ENCODE data around the gene TCF19.
"Not testable (repeated sequence)": the region's sequence is repeated elsewhere in the genome, so short reads cannot be mapped to it uniquely, and the experiment has no call there.

Gene TCF19

GRCh38 chr6:31185695-31186051 is 27.3 kb downstream of the TCF19 start:
- not testable (repeated sequence) for FAIRE-seq

DNA sequence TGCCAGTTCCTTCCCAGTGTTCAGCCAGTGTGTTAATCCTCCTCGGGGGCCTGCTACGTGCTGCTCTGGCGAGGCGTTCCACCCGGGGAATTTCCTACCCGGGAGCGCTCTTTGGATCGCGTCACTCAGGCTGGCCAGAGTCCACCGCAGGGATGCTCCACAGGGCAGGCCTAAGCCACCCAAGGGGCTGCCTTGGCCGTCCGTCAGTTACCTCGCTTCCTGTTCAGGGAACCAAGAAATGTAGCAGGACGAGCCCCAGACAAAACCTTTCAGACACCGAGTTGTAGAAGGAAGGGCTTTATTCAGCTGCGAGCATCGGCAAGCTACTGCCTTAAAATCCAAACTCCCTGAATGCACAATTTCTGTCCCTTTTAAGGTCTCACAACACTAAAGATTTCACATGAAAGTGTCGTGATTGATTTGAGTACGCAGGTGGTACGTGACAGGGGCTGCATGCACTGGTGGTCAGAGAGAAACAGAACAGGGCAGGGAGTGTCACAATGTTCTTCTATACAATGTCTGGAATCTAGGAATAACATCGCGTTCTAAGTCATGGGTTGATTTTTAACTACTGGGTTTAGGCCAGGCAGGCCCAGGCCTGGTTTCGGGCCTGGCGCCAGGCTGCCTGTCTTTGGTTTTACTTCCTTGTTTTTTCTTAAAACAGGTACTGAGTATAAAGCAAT is 27.8 kb downstream of the TCF19 start:
- FAIRE-seq: no peak

GRCh38 chr6:31187780-31188194 is 29.4 kb downstream of the TCF19 start:
- no peak for FAIRE-seq

DNA sequence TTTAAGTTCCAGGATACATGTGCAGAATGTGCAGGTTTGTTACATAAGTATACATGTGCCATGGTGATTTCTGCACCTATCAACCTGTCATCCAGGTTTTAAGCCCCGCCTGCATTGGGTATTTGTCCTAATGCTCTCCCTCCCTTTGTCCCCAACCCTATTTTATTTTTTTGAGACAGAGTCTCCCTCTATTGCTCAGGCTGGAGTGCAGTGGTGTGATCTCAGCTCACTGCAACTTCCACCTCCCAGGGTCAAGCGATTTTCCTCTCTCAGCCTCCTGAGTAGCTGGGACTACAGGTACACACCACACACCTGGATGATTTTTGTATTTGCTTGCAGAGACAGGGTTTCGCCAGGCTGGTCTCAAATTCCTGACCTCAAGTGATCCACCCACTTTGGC is 30.8 kb downstream of the TCF19 start:
- not testable (repeated sequence) for FAIRE-seq

DNA sequence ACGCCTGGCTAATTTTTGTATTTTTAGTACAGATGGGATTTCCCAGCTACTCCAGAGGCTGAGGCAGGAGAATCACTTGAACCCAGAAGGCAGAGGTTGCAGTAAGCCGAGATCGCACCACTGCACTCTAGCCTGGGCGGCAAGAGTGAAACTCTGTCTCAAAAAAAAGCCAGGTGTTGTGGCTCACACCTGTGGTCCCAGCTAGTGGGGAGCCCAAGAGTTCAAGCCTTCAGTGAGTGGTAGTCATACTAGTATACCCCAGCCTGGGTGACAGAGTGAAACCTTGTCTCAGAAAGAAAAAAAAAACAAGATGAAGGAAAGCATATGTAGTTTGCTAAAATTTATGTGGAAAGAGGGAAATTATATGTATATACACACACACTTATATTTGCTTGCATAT is 32.1 kb downstream of the TCF19 start:
- FAIRE-seq: no peak

DNA sequence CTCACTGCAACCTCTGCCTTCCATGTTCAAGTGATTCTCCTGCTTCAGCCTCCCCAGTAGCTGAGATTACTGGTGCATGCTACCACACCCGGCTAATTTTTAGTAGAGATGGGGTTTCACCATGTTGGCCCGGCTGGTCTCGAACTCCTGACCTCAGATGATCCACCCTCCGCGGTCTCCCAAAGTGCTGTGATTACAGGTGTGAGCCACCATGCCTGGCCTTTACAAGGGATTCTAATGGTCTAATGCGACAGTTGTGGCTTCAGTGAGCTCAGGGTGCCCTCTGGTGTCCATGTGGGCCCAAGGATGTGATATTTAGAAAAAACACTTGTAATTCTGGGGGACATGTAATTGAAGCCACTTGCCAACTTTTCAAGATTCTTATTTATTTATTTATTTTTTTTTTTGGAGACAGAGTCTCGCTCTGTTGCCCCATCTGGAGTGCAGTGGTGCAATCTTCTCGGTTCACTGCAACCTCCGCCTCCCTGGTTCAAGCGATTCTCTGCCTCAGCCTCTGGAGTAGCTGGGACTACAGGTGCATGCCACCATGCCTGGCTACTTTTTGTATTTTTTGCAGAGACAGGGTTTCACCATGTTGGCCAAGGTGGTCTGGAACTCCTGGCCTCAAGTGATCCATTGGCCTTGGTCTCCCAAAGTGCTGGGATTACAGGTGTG is 34.2 kb downstream of the TCF19 start:
- FAIRE-seq: not testable (repeated sequence)

DNA sequence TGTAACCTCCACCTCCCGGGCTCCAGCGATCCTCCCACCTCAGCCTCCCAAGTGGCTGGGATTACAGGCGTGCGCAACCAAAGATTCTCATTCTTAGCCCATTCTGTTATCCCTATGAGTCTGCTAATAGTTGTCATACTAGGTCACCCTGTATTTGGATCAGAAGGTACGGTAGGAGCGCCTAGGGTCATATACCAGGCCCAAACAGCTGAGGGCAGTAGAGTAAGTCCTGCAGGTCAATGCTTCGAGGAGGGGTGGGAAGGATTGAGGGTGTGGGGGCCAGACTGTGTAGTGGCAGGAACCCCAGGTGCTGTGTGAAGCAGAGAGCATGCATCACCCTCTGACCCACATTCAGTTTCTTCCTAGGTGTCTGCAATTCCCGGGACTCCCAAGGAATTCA is 34.8 kb downstream of the TCF19 start:
- no peak for FAIRE-seq

DNA sequence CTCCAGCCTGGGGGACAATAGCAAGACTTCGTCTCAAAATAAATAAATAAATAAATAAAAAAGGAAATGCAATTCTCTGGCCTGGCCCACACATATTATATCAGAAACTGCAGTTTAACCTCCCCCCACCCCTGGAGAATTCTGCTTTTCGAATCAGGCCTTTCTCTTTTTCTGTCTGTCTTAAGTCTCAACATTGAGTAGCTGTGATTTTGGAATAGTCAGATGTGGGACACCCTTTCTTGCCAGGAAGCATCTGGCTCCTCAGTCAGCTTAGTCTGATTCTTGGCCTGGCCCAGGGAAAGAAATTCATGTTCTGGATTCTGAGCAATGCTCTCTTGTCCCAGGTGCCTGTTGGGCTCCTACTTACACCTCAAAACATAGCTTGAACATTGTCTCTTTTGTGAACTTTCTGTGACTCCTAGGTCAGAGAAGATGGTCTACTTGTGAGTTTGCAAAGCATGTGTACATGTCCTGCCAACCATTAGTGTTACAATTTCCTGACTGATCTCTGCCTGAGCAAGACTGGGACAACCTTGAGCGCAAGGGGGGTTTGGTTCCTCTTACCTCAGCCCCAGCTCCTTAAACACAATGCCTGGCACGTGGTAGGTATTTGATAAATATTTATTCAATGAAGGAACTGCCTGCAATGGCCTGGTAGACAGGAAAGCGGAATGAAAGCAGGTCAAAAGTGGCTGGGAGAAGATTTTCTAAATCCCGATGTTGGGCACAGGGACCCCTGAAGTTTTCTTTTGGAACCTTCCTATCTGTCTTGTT is 35.9 kb downstream of the TCF19 start:
- no peak for FAIRE-seq

- FAIRE-seq: not testable (repeated sequence)
These were observed 37.1 kb downstream of the TCF19 start for GRCh38 chr6:31195308-31195979.

- FAIRE-seq: not testable (repeated sequence)
These were observed 38.0 kb downstream of the TCF19 start for GRCh38 chr6:31196251-31197022.

DNA sequence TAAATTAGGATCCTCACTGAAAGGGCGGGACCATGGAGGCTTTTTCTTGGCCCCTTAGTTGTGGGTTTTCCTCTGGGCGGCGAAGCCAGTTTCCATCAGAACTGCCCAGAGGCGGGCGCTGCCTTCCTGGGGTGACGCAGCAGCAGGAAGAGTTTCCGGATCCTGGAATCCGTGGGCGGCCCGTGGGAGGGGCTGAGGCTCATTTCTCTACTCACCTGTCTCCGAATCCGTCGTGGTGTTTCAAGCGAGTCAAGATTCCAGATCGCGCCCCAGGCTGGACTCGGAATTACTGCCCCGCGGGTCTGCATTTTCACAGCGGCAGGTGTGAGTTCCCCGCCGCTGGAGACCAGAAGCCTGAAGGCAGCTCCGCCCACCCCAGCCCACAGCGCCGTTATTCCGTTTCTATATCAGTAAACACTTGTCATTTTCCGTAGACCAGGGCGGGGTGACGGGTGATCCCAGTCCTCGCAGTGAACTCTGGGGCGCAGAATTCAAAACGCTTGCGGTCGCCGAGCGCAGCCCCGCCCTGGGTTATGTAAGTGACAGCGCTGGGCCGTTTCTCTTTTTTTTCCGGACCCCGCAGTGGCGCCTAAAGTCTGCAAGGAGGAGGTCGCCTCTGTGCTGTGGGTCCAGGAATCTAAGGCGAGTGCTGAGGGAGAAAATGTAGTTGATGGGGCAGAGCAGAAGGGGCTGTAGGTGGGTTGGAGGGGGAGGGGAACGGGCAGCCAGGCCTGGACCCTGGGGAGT is 39.3 kb downstream of the TCF19 start:
- no peak for FAIRE-seq

- FAIRE-seq: not testable (repeated sequence)
These were observed 40.7 kb downstream of the TCF19 start for GRCh38 chr6:31199105-31199452.

DNA sequence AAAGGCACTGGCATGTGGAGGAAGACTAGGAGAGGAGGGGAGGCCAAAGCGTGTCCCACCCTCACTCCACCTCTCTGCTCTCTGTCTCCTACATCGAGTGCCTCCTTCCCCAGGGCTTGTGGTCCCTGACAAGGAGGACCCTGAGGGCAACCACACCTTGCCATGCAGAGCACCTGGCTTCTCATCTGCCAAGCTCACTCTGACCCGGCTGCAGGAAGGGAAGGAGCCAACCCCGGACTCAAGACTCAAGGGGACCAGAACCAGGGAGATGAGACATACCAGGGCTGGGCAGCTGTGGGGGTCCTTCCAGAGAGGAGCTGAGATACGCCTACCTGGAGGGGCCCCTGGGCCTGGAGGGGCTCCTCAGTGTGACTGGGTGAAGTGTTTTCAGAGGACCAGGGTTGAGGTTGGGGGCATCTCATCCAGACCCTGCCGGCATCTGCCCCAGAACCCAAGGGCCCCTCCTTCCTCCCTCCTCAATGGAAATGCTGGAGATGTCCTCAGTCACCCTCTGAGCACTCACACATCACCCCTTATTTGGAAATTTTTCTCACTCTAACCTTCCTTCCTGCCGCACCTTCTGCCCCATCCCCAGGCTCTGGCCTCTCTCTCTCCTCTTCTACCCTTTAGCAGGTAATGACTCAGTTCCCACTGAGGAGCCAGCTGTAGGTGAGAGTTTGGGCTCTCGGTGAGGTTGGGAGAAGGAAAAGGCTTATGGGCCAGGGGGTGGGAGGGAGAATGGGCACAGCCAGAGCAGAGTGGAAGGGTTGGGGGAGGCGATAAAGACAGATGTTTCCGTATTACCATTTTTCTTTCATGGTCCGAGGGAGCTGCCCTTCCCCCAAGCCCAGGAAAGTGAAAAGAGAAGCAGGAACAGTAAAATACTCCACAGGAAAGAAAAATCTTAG is 44.1 kb downstream of the TCF19 start:
- no peak for FAIRE-seq

- no peak for FAIRE-seq
These were observed 45.1 kb downstream of the TCF19 start for GRCh38 chr6:31203345-31203979.

DNA sequence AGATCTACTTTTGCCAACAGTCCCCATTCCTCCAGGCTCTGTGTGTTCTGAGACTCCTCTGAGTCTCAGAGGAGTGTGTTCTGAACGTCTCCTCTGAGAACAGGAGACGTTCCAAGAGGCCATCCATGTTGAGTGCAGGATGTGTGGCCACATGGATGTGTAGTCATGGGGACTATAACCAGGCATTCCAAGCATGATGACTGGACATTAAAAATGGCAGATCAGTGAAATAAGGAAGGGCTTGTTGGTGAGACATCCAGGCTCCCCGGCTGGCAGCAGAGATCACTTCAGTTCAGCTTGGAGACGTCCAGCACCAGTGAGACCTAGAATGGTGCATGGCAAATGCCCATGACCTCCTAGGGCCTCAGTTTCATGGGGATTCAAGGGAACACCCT is 46.4 kb downstream of the TCF19 start:
- no peak for FAIRE-seq

DNA sequence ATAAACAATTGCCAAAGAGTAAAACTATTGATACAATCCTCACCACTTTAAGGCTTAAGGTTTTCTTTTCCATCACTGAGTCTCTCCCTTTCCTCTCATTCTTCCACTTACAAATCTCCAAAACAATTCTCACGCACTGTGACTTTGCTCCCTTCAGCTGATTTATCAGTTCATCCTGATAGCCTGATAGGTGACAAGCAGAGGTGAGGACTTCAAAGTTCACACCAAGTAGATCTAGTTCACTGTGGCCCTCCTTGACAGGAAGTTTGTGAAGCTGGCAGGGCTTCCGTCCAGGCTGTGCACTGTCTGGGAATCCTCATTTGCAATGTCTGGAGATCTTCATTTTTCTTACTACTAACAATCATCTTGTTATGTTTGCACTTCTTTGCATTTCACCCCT is 47.2 kb downstream of the TCF19 start:
- FAIRE-seq: no peak

- FAIRE-seq: no peak
These were observed 50.1 kb downstream of the TCF19 start for GRCh38 chr6:31208506-31208905.

- no peak for FAIRE-seq
These were observed 50.7 kb downstream of the TCF19 start for GRCh38 chr6:31209137-31209536.

- FAIRE-seq: no peak
These were observed 51.7 kb downstream of the TCF19 start for GRCh38 chr6:31210123-31210522.

Measured in G401.6 (cell line).